Ishikawa (cell line): Measurements from ENCODE around the gene FAM181A.

Source experiments
- CREB1 ChIP-seq: IDR thresholded peaks from 2 replicates; pipeline ENCODE4 v1.6.1; 2012; ENCODE audit warnings: low read depth
- TAF1 ChIP-seq: IDR thresholded peaks from 2 replicates; pipeline ENCODE4 v1.6.1; 2012; ENCODE audit warnings: low read depth, mild to moderate bottlenecking

DNA sequence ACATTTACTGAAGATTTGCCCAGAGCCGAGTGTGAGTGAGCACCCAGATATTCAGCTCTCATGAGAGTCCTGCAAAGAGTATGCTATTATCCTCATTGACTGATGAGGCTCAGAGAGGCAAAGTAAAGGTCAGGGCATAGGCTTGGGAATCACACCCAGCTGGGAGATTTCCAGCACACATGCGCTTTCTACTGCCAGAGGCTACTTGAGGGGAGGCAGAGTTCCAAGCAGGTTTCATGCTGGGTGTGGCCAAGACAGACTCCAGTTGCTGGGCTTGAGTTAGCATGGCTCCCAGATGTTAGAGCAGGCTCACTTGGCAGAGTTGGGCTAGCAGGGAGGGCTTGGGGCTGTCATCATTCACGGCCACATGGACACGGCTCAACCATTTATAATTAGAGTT, 14.4 kb upstream of the FAM181A start:
- TF ChIP-seq CREB1 (no peak), TAF1 (no peak)
